Kidney (tissue), 14 donors: ENCODE data around the gene SBF2. TPM values are rescaled to one million over a fixed set of nuclear protein-coding genes. Genes with fewer than 3 reads are reported as not detected.

ENCODE experiments used
- DNase-seq, 5 donors: peaks; one replicate each; pipeline ENCODE4 v3.0.0-alpha.2; 2013 to 2020
- FAIRE-seq: peaks from 2 replicates; lab custom pipeline; 2012; peaks lifted over from hg19 to GRCh38; lab: Jason Lieb, UNC
- H3K27ac ChIP-seq, 2 donors: one replicate each; pipeline ENCODE4 v1.7.0; 2013; ENCODE audit warnings: low read depth in 2 of 2, low read length in 2 of 2, inconsistent platforms in 1 of 2
- H3K27me3 ChIP-seq: one replicate; pipeline ENCODE4 v1.7.1; 2013; ENCODE audit warnings: low read length, inconsistent platforms; ENCODE audit not compliant: control insufficient read depth, insufficient read depth
- H3K36me3 ChIP-seq, 3 donors: one replicate each; pipeline versions ENCODE4 v1.7.0 to v1.7.1; 2013; ENCODE audit warnings: low read length in 3 of 3, control low read depth in 1 of 3, inconsistent platforms in 1 of 3; ENCODE audit not compliant: insufficient read depth in 3 of 3, control insufficient read depth in 2 of 3
- H3K4me1 ChIP-seq, 3 donors: one replicate each; pipeline versions ENCODE4 v1.7.0 to v1.7.1; 2013; ENCODE audit warnings: low read length in 3 of 3, inconsistent platforms in 1 of 3, low read depth in 1 of 3; ENCODE audit not compliant: control insufficient read depth in 2 of 3, insufficient read depth in 2 of 3
- H3K4me3 ChIP-seq, 3 donors: one replicate each; pipeline versions ENCODE4 v1.7.0 to v1.8.1; 2013; ENCODE audit warnings: low read length in 3 of 3, control low read depth in 1 of 3, inconsistent platforms in 1 of 3
- H3K9ac ChIP-seq, 3 donors: one replicate each; pipeline versions ENCODE4 v1.7.0 to v1.7.1; 2013; ENCODE audit warnings: low read length in 3 of 3, control low read depth in 1 of 3, inconsistent platforms in 1 of 3
- H3K9me3 ChIP-seq, 3 donors: one replicate each; pipeline versions ENCODE4 v1.7.0 to v1.7.1; 2013; ENCODE audit warnings: low read length in 3 of 3, control low read depth in 1 of 3, inconsistent platforms in 1 of 3; ENCODE audit not compliant: control insufficient read depth in 2 of 3, insufficient read depth in 1 of 3
- CTCF ChIP-seq: IDR thresholded peaks from 3 replicates; pipeline ENCODE4 v1.5.1; 2012; ENCODE audit warnings: mild to moderate bottlenecking, moderate library complexity, borderline replicate concordance; ENCODE audit not compliant: insufficient read depth; ENCODE audit errors: extremely low read depth
- intact Hi-C: fragments of 100-400 bp; cut with DNase I; formaldehyde crosslinking; loops from one replicate; pipeline ENCODE4 v1.11.1; 2022
- polyA plus RNA-seq: library from polyadenylated mRNA; stranded (reverse); fragments of 350-450 nt; fragmentation: Illumina TruSeq; extraction: RNeasy Lipid Tissue Mini Kit (QIAGEN cat#74804); gene quantifications from one replicate; pipeline ENCODE4 v1.2.3, GENCODE V29; 2014; ENCODE audit warnings: low read depth, low replicate concordance; ENCODE audit not compliant: insufficient read depth
- total RNA-seq: library from RNA; stranded (reverse); fragmentation: NEBNext Ultra II Directional; extraction: Animal tissue kit (Norgen Biotek cat#: 25700); gene quantifications from one replicate; pipeline ENCODE4 v1.2.1, GENCODE V29; 2021
- donor health status: control.
- donor health status: control.
- donor health status: control.
- donor health status: control.
- donor health status: control.
- donor health status: DM: yes; HTN: yes; CAD: no.
- donor health status: Normal renal cell carcinoma (clear cell type).

The SBF2 gene
- total and polyA plus RNA-seq, 2 donors from 2014 or later: 13.1 to 55.4 TPM

GRCh38 chr11:9957072-9957471, 336.9 kb downstream of the SBF2 start:
- Histone ChIP-seq H3K27me3 (no peaks in the 10 kb centered on the region), H3K4me3 (no peak overlapping the region)
- intact Hi-C loops: no loop called here

DNA sequence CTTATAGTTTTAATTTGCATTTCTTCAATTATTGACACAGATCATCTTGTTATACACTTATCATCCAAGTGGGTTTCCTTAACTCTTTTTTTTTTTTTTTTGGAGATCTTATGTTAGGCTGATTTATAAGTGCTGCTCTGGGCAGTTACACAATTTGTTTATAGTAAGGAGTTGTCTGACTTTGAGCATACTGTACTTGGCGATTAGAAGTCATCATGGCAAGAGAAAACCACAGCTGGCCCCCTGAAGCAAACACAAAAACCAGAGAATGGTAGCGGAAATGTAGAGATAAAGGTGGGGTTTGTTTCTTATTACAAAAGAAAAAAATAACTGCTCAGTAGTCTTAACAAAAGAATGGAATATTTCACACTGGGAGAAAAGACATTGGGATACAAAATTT, 337.5 kb downstream of the SBF2 start:
- intact Hi-C loops: no loop called here
- no peak for DNase-seq
- Histone ChIP-seq H3K4me1 (no peaks in the 10 kb centered on the region), H3K27me3 (no peaks in the 10 kb centered on the region), H3K27ac (no peak overlapping the region), H3K36me3 (peaks cover 0 to 10% (median 7%) of the 10 kb centered on the region in 3 donors), H3K9ac (no peak overlapping the region), H3K9me3 (no peaks in the 10 kb centered on the region), H3K4me3 (no peak overlapping the region)
- TF ChIP-seq CTCF: no peak
- no peak for FAIRE-seq

More at GRCh38 chr11:9957072-9957471, 336.9 kb downstream of the SBF2 start:
- H3K36me3 ChIP-seq: peaks cover 0 to 10% (median 9%) of the 10 kb centered on the region in 3 donors
- H3K9ac ChIP-seq: no peak overlapping the region
- H3K27ac ChIP-seq: no peak overlapping the region
- no peaks in the 10 kb centered on the region for H3K9me3 ChIP-seq
- no peak for DNase-seq
- FAIRE-seq: no peak
- no peak for TF ChIP-seq CTCF
- no peaks in the 10 kb centered on the region for H3K4me1 ChIP-seq

DNA sequence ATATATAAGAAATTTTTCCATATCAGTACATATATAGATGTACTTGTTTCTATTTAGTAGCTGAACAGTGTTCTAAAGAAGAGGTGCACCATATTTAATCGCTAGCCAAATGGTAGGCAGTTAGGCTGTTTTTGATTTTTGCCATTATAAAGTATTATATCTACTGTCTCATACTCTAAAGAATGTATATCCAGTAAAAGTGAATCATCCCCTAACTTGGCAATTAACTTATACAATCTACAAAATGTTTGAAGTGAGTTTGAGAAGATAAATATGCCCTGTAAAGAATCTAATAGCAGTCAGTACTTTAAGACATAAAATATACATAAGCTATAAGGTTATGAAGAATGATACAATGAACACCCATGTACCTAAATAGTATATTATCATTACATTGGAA, 338.6 kb downstream of the SBF2 start:
- no peak overlapping the region for H3K27ac ChIP-seq
- no peak for TF ChIP-seq CTCF
- DNase-seq: no peak
- no peak overlapping the region for H3K4me3 ChIP-seq
- intact Hi-C loops: no loop called here
- H3K27me3 ChIP-seq: no peaks in the 10 kb centered on the region
- peaks cover 0 to 10% (median 7%) of the 10 kb centered on the region in 3 donors for H3K36me3 ChIP-seq
- H3K9me3 ChIP-seq: no peaks in the 10 kb centered on the region
- H3K9ac ChIP-seq: no peak overlapping the region
- no peaks in the 10 kb centered on the region for H3K4me1 ChIP-seq
- FAIRE-seq: no peak
